GM23248 (cell line): ENCODE data around the gene UQCRQ.

Source experiments
- EZH2 ChIP-seq: fragments of 200-600 bp; sonication (generic); IDR thresholded peaks from 2 replicates; pipeline ENCODE4 v1.6.1; 2018; ENCODE audit warnings: antibody characterized with exemption, mild to moderate bottlenecking; ENCODE audit not compliant: insufficient read depth, poor library complexity, severe bottlenecking
- EZH2phosphoT487 ChIP-seq: fragments of 200-600 bp; sonication (generic); IDR thresholded peaks from 2 replicates; pipeline ENCODE4 v1.6.1; 2018; ENCODE audit warnings: antibody characterized with exemption, moderate library complexity, mild to moderate bottlenecking, low read depth; ENCODE audit not compliant: insufficient read depth

GRCh38 chr5:132872788-132873118 lies 6.3 kb downstream of the UQCRQ start:
- TF ChIP-seq EZH2 (no peak), EZH2phosphoT487 (no peak)
